Eye (tissue), 1 donor: ENCODE results near the gene MTCH2.
"Not testable (repeated sequence)": the region's sequence is repeated elsewhere in the genome, so short reads cannot be mapped to it uniquely, and the experiment has no call there.

ENCODE experiments used
- DNase-seq: peaks from one replicate; pipeline ENCODE4 v3.0.0-alpha.2; 2015

Gene MTCH2

DNA sequence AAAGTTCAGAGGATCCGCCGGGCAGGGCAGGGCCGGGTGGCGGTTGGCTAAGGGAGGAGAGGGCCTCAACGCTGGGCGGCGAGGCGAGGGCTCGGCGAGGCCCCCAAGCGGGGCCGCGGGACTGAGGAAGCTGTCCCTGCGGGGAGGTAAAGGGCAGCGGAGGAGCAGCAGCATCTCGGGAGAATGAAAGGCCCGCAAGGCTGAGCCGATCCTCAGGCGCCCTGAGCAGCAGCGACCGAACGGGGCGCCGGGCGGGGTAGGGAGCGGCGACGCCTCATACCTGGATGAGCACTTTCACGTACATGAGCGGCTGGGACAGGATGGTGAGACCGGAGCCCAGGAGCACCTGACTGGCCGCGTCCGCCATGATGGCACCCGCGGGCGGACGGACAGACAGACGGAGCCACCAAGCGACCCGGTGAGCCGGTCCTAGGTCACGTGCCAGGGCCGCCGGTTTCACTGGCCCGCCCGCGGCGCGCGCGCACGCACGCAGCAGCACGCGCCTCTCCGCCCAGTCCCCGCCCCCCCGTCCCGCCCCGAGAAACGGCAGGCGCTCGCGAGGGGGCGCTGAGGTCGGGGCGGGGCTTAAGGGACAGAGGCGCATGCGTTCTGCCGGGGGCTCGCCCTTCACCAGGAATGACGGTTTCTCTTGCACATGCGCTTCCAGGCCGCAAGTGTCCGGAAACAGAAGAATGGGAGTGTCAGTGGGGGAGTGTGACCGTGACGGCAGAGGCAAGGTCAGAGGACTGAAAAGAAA is at the start of gene MTCH2:
Gene MTCH2, minus strand, starts transcription at position 461 of the 757 bp plus-strand sequence. Its CDS starts 94 bp downstream, at position 367.
- DNase-seq: peak; percentile 99

- no peak for DNase-seq
Measured at GRCh38 chr11:47691979-47692378, 49.6 kb upstream of the MTCH2 start.

DNA sequence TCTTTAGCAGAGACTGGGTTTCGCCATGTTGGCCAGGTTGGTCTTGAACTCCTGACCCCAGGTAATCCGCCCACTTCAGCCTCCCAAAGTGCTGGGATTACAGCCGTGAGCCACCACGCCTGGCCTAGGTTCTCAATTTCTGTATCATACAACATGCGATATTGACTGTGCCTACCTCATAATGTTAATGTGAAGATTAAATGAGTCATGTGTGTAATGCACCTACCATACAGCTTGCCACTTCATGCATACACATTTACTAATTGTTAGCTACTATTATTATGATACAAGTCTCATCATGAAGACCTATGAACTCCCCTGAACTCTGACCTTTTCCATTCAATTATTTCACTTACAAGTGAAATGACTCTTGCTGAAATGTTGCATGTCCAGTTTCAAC is 47.1 kb upstream of the MTCH2 start:
- DNase-seq: no peak

DNA sequence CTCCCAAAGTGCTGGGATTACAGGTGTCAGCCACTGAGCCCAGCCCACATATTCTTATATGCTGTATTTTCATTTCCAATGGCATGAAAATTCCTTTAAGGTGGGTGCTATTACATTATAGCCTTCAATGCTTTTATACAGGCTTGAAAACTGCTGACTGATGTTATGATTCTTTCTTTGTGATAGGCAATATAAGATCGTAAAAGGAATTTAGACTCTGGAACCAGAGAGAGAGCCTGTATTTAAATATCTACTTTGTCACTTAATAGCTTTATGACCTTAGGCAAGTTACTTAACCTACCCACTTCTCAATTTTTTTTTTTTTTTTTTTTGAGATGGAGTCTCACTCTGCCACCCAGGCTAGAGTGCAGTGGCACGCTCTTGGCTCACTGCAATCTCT is 46.6 kb upstream of the MTCH2 start:
- no peak for DNase-seq

DNA sequence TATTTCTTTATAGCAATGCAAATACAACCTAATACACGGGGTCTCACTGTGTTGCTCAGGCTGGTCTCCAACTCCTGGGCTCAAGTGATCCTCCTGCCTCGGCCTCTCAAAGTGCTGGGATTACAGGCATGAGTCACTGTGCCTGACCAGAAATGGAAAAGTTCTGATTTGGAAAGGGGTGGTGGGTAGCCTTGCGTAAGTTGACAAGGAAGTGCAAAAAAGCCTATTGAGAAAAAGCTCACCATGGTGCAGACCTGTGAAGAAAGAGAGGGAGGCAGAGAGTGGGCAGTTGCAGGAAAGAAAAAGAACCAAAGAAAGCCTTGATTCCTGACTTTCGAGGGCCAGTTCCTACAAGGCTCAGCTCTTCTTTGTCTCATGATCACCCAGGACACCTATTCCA is 45.8 kb upstream of the MTCH2 start:
- DNase-seq: no peak

- DNase-seq: not testable (repeated sequence)
Measured at GRCh38 chr11:47686704-47687103, 44.3 kb upstream of the MTCH2 start.

DNA sequence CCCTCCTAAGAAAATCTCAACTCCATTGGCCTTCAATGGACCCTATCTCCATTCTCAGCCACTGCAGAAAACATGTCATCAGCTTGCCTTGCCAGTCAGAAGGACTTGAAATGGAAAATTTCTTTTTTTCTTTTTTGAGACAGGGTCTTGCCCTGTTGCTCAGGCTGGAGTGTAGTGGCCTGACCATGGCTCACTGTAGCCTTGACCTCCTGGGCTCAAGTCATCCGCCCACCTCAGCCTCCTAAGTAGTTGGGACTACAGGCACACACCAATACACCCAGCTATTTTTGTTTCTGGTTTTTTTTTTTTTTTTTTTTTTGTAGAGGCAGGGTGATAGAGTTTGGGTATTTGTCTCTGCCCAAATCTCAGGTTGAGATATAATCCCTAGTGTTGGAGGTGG is 43.8 kb upstream of the MTCH2 start:
- no peak for DNase-seq

DNA sequence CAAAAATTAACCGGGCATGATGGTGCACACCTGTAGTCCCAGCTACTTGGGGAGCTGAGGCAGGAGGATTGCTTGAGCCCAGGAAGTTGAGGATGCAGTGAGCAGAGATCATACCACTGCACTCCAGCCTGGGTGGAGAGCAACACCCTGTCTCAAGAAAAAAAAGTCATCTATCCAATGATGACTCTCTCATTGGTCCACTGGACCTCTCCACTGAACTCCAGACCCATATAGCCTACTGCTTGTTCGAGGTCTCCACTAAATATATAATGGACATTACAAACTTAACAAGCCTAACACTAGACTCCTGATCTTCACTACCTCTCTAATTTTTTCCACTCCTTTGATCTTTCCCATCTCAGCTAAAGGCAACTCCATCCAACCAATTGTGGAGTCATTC is 33.5 kb upstream of the MTCH2 start:
- no peak for DNase-seq

DNA sequence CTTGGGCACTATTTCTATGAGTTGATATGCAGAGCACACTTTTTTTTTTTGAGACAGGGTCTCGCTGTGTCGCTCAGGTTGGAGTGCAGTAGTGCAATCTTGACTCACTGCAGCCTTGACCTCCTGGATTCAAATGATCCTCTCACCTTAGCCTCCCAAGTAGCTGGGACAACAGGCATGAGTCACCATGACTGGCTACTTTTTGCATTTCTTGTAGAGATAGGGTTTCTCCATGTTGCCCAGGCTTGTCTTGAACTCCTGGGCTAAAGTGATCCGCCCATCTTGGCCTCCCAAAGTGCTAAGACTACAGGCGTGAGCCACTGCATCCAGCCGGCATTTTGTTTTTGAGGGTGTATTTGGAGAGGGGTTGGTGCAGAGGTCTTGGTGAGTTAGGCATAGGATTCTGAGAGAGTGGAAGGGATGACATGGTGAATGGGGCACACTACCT is 29.9 kb upstream of the MTCH2 start:
- no peak for DNase-seq

DNA sequence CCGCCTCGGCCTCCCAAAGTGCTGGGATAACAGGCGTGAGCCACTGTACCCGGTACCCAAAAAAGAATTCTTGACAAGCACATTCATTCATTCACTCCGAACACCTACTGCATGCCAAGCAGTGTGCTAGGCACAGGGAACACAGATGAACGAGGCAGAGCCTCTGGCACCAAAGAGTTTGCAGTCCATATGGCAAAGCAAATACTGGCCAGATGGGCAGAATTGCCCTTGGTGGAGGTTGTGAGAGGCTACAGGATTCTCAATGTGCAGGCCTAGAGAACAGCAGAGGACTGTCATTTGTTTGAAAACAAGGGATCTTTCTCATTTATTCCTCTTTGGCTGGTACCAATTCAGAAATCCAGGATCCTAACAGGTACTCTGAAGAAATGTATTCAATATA is 27.5 kb upstream of the MTCH2 start:
- no peak for DNase-seq

GRCh38 chr11:47668665-47669064 is 26.3 kb upstream of the MTCH2 start:
- no peak for DNase-seq

DNA sequence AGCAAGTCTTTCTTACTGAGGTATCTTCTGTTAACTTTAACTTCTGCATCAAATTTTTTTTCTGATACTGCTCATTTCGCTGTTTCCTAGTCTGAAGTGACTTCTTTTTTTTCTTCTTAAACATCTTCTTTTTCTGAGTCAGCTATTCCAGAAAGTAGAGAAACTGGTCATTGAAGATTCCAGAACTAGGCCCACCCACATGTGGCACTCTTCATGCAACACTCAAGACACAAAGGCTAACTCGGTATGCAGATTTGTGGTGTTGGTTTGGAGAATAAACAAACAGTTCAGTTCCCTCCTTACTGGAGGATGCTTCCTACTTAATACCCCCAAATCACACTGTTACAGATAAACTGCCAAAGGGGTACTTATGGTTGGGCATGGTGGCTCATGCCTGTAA is 25.2 kb upstream of the MTCH2 start:
- no peak for DNase-seq

DNA sequence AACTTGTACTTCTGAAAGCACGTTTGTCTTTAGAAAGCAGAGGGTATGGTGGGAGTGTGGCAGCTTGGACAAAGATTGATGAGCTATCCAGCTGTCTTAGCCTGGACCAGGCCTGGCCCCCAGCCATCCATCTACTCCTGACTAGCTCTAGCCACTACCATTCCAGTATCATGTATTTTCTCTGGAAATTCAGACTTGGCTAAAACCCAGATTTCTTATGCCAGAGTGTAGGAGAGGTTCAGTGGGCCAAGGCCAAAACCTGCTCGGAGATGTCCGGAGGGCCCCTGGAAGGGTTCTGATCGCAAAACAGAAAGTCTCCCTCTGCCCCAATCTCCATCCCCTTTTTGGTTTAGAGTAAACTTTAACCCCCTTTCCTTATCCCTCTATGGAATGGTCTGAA is 24.8 kb upstream of the MTCH2 start:
- DNase-seq: no peak

DNA sequence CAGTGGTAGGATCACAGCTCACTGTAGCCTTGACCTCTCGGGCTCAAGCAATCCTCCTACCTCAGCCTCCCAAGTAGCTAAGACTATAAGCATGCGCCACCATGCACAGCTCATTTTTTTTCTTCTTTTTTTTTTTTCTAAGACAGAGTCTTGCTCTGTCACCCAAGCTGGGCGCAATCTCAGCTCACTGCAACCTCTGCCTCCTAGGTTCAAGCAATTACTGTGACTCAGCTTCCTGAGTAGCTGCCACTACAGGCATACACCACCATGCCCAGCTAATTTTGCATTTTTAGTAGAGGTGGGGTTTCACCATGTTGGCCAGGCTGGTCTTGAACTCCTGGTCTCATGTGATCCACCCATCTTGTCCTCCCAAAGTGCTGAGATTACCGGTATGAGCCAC is 22.6 kb upstream of the MTCH2 start:
- not testable (repeated sequence) for DNase-seq

DNA sequence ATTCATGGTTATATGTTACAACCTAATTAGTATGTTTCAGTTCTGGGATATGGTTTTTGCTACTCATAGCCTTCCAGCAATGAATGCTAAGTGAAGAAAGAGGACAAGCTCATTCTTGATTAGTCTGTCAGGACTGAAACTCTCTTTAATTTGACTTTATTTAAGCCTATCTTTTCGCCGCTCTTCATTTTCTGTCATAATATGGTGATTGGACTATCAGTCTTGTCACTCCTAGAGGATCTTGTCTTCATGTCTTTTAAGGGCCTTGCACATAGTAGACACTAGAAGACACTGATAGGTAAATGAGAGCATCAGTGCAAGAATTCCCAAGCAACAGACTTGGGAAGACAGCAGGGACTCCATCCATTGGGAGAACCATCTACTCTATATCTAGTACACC is 18.9 kb upstream of the MTCH2 start:
- DNase-seq: no peak

DNA sequence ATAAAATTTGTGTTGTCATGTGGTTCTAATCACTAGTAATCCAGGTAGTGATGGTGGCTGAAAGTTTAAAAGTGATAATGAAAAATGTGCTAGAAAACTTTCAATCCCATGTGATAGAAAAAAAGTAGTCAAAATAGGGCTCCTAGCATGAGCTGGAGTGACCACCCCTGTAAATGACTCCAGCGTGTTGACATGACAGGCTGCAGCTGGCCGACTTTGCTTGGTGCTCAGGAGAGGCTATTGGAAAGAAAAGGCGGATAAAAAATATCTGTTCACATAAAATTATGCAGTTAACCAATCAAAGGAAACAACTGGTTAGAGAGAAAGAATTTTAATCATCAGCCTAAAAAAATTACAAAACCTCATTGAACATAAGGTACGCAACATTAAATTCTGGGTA is 16.9 kb upstream of the MTCH2 start:
- DNase-seq: no peak

- no peak for DNase-seq
Measured at GRCh38 chr11:47656260-47656885, 14.0 kb upstream of the MTCH2 start.

GRCh38 chr11:47651818-47652469 is 9.6 kb upstream of the MTCH2 start:
- DNase-seq: no peak

DNA sequence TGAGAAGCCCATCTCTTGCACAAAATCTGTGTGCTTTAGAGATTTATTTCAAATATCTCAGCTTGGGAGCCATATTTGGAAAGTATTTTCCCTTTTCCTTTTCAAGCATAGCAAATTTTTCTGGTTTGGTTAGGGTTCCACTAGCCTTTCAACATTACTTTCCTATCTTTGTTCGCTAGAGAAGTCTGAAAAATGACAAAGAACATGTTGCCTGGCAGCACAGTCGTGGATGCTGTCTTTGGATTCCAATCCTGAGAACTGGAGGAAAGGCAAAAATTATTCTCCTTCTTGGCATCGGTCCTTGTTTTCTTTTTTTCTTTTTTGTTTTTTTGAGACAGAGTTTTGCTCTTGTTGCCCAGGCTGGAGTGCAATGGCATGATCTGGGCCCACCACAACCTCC is 6.9 kb upstream of the MTCH2 start:
- DNase-seq: no peak

- DNase-seq: no peak
Measured at GRCh38 chr11:47646019-47646418, 3.7 kb upstream of the MTCH2 start.

DNA sequence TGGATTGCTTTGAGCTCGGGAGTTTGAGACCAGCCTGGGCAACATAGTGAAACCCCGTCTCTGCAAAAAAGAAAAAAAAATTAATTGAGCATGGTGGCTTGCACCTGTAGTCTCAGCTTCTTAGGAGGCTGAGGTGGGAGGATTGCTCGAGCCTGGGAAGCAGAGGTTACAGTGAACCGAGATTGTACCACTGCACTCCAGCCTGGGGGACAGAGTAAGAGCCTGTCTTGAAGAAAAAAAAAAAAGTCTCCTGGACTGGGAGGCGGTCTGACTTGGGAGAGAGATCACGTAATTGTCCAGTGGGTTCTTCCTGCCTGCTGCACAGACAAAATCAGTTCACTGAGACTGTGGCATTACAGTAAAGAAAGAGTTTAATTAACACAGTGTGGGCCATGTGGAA is 3.1 kb upstream of the MTCH2 start:
- no peak for DNase-seq

GRCh38 chr11:47641600-47642098 is 710 bp downstream of the MTCH2 start:
- DNase-seq: no peak

GRCh38 chr11:47640506-47640905 is 1.9 kb downstream of the MTCH2 start:
- DNase-seq: not testable (repeated sequence)

GRCh38 chr11:47636331-47636730 is 6.0 kb downstream of the MTCH2 start:
- DNase-seq: not testable (repeated sequence)
